Right renal cortex interstitium (tissue), 3 donors: ENCODE results near the gene SMIM8. TPM values are rescaled to one million over a fixed set of nuclear protein-coding genes. Genes with fewer than 3 reads are reported as not detected.

ENCODE experiments used
- DNase-seq, 3 donors: peaks; one replicate each; pipeline ENCODE4 v3.0.0-alpha.2; 2013; ENCODE audit warnings: low read depth in 3 of 3, low spot score in 2 of 3
- polyA plus RNA-seq, 3 donors: library from polyadenylated mRNA; unstranded; fragments of 120-200 nt; gene quantifications; one replicate each; pipeline ENCODE4 v1.2.1, GENCODE V29; 2013; ENCODE audit not compliant: insufficient read length in 3 of 3

Gene SMIM8
- polyA plus RNA-seq, 3 donors = 17.0 to 18.9 (median 18.7) TPM

- DNase-seq = no peak
These were observed 61.6 kb downstream of the SMIM8 start for GRCh38 chr6:87384038-87384437.

- DNase-seq = no peak
These were observed 62.1 kb downstream of the SMIM8 start for GRCh38 chr6:87384449-87384848.

GRCh38 chr6:87391334-87391733 lies 68.9 kb downstream of the SMIM8 start:
- no peak for DNase-seq

Other genes starting within 250 kb of the SMIM8 start
- under 1 TPM in 2 of 3 donors, not detected in 1; 0.53 to 0.59 TPM for gene CGA, start 227.5 kb upstream of the SMIM8 start, polyA plus RNA-seq
- gene ZNF292, start 167.0 kb upstream of the SMIM8 start, polyA plus RNA-seq = 10 to 100 TPM; 42.0 to 46.2 (median 43.2) TPM
- gene GJB7, start 6.7 kb downstream of the SMIM8 start, polyA plus RNA-seq = under 1 TPM in 2 of 3 donors, not detected in 1; 0.16 to 0.24 TPM
- gene C6orf163, start 22.2 kb downstream of the SMIM8 start, polyA plus RNA-seq = 1 to 10 TPM; 2.7 to 3.5 (median 3.3) TPM
- 1 to 10 TPM; 3.3 to 4.6 (median 4.1) TPM for gene CFAP206, start 85.4 kb downstream of the SMIM8 start, polyA plus RNA-seq
- 10 to 100 TPM; 44.8 to 51.3 (median 47.9) TPM for gene SLC35A1, start 150.4 kb downstream of the SMIM8 start, polyA plus RNA-seq